GM21723 (cell line): ENCODE measurements around the gene BOD1L2.

Experiments used
- ATAC-seq: cut with Tn5 transposase; IDR thresholded peaks from one replicate; pipeline ENCODE4 v1.9.1; 2021; ENCODE audit warnings: mild to moderate bottlenecking, moderate library complexity; ENCODE audit not compliant: unreplicated experiment

BOD1L2 gene

DNA sequence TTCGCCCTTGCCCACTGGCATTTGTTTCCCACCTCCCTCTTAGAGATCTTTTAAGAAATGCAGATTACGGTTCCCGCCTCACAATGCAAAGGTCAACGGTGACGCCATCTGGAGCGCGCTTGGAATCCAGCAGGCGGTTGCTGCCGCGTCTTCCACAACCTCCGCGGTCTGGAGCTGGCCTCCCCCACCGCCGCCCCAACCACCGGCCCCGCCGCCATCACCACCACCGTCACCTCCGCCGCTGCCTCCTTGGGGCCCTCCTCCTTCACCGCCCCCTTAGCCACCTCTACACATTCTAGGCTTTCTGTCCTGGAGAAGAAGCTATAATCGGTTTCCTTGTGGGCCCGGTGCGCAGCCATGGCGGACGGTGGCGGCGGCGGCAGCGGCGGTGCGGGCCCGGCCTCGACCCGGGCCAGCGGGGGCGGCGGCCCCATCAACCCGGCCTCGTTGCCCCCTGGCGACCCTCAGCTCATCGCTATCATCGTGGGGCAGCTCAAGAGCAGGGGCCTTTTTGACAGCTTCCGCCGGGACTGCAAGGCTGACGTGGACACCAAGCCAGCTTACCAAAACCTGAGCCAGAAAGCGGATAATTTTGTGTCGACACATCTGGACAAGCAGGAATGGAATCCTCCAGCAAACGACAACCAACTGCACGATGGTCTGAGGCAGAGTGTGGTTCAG lies at the start of gene BOD1L2:
BOD1L2 (plus strand) TSS at position 132 of the 681 bp plus-strand sequence; CDS start at position 358, 226 bp downstream.
- ATAC-seq: no peak

DNA sequence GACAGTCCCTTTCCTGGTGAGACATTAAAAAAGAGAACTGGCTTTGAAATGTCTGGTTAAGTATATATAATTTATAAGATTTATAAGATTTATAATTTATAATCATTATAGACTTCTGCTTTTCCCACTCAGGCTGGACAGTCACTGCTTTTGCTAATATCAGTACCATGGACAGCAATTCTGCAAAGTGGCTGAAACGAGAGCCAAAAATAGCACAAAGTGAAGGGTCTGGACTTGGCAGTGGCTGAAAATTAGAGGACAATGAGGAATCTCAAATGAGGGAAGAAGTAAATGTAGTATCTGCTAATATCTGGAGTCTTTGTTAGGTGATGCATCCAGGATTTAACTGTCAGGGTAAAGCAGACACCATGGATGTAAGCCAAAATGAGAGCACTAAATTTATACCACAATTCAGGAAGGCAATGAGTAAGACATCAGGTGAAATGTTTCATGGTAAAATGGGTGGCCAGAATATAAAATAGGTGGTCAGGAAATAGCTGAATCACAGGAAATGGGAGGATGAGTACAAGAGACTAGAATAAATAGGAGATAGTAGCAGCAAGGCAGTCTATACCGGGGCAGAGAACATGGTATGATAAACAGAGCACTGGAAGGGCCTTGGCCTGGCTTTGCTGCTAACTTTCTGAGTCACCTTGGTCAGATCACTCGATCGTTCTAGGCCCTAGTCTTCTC lies 39.6 kb upstream of the BOD1L2 start:
- ATAC-seq: no peak

DNA sequence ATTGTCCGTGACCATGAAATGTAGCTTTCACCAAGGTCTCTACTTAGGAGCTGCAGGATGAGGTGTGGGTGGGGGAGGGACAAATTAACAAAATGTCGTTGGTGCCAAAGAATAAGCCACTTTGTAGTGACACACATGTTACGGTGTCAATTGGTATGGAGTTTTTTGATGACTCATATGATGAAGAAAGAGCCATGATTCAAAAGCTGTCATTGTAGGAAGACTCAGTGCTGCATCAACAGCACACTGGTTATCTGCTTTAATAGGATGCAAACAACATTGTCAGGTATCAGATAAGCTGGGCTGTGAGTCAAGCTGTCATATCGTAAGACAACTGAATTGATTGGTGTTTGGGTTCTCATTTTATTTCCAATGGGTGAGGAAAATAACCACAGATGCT lies 36.6 kb upstream of the BOD1L2 start:
- no peak for ATAC-seq

DNA sequence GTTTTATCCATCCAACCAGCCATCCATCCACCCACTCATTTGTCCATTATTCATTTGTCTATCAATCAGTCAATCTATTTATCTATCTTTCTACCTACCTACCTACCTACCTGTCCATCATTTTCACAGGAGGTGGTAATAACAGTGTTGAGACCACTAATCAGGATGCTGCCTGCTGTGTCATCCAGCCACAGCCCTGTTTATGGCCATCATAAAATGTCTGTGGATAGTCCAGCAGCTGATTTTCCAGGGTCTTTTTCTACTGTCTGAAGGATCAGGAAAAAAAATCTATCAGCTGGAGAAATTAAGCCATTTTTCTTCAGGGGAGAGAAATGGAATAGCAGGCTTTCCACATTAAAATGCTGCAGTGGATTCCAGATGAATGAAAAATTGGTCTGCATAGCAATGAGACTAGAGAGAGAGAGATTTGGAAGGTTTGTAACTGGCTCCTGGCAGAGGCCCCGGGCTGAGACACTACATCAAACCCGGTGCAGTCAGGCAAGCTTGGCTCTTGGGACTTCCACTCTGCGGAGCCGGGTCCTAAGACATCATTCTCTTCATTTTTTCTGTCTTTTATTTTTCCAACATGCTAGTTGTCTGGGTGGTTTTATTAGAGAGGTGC lies 33.0 kb upstream of the BOD1L2 start:
- ATAC-seq: no peak

DNA sequence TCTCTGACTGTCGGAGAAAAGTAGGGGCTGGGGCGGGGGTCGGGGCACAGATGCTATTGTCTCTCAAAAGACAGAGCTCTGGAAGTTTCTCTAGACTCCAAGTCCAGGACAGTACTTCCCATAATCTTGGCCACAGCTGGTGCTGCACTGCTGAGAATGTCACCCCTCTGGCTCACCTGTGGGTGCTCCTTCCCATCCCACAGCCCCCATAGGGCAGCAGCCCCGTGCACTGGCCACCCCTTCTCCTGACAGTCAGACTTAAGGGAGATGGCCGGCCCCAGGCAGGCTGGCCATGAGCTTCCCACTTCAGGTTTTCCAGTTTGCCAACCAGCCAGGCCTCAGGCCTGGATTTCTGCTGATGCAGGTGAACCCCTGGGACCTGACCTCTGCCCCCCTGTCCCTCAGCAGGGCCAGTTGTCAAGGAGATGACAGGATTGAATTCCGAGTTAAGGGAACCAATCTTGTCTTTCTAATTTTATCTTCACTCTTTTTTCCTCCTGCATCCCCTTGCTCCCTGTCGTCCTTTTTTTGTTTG lies 30.2 kb upstream of the BOD1L2 start:
- no peak for ATAC-seq

DNA sequence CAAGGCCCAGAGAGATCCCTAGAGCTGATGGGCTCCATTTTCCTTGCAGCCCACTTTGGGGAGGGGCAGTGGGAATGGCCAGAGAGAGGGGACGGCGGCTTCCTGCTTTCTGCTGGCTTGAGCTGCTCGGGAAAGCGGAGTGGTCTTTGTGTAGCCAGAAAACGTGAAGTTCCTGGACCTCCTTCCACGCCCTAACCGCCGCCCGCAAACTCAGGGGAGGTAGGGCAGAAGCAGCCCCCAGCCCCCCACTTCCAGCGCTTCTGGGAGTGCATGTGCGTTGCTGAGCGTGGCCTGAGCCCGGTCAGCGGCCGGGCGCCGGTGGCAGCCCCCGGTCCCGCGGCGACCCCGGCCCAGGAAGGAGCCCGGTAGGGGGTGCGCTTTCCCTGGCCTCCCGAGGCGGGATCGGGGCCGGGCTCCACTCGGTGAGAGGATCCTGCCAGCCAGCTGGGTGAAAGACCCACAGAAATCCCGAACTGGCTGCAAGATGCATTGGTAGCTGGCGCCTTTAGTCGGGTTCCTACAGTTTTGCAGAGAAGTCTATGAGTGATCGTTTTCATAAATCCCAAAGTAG lies 25.3 kb upstream of the BOD1L2 start:
- ATAC-seq: no peak

DNA sequence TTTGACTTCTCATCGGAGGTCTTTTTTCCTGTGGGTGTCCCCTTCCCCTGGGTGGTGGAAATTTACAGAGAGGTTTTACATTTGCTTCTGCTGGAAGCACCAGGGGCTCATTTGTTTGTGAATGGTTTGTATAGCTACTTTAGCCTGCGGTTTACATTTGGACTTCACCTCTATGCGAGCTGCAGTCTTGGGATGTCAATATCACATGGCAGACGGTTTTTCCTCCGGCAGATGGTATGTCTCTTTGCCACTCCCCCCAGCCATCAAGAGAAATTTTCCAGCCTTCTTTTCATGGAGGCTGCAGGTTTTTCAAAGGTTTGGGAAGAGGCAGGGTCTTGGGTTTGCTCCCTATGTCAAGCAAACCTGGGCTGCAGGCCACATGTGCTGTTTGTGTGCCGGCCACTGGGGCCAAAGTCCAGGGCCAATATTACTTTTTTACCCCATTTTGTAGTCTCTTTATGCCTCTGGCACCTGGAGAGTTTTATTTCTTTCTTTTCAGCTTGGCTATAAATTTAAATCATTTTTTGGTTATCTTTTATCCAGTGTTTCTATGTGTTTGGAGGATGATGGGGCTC lies 23.9 kb upstream of the BOD1L2 start:
- no peak for ATAC-seq

DNA sequence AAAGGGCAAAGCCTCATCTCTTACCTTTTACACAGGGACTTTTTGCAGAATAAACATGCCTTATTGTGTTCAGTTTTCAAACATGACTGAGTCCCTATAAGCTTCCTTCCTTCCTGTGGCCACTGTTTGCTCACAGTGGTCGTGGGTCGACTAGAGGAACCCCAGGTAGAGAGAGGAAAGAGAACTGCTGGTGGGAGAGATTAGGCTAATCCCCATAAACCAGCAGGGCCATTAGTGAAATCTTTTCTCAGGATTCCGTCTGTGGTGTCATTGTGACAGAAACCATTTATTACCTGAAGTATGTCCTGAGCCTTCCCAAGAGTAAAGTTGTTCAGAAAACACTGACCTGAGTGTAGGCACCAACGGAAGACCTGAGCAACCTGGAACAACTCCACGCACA lies 21.3 kb upstream of the BOD1L2 start:
- no peak for ATAC-seq

DNA sequence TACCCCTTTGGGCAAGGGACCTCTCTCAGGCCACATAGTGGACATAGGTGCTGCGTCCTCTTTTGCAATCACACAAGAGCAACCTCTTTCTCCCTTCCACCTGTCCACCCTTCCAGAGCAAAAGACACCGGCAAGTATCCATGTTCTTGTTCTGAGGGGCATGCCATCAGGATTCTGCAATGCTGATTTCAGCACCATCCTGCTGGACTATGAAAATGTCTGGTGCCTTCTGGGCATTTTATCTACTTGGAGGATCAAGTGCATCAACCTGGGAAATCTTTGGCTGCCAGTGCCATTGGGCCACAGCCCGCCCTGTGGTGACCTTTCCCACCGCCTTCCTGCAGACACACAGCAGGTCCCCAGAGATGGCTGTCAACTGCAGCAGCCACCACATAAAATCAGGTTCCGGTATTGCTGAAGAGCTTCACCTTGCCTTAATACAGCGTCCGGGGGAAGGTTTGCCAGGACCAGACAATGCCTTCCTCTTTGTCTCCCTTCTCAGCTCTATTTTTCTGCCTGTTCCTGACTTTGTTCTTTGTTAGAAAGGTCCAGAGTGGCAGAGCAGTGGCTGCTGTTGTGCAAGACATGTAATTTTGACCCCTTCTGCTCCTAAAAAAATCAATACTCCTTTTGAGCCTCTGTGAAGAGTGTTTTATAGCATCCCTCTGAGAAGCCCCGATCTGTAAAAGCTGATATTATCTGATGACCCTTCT lies 18.5 kb upstream of the BOD1L2 start:
- no peak for ATAC-seq

DNA sequence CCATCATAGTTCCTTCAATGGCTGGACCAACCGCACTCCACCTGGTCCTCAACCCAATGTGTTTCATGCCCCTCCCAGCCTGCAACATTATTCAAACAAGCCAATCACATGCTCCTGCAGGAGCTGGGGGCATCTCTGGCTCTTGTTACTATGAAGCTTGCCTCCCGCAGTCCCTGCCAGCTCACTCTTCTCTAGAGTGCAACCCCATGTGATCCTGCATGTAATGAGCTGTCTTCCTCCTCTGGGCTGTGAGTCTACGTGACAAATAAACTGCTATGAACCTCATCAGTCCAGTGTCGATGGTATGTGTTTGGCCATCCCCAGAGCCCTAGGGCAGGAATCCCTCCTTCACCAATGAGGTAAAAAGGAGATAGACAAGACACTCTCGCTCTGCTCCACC lies 15.8 kb upstream of the BOD1L2 start:
- ATAC-seq: no peak

DNA sequence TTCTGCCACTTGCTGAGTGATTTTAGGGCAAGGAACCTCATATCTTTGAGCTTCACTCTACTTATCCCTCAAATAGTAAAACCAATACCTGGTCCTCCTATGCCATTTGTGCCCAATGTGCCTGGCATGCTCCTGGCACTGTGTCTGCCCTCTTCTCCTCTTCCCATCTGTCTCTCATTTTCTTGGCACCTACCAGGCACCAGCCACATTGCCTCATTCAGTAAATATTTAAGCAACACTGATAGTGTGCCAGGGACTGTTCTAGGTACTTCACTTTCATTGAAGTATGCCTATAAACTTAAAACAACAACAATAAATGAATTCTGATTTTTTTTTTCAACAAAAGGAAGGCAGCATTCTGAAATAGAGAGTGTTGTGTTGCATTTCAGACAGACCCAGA lies 15.1 kb upstream of the BOD1L2 start:
- ATAC-seq: no peak

DNA sequence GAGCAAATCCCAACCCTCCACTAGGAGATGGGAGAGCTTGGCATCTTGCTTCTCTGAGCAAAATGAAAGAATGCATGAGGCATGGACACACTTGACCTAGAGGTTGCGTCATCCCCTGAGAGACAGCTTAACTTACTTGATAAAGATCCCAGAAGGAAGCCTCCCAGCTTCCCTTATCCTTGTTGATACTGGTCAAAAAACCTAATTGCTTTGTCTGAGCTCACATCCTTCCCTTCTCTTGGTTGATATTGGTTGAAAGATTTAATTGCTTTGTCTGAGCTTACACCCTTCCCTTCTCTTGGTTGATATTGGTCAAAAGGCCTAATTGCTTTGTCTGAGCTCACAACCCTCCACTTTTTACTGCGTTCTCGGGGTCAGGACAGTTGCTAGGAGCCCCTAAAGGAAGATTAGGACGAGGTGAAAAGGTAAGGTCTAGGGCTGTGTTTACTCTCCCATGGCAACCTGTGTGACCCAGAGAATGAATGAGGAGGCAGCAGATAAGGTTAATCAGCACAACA lies 12.2 kb upstream of the BOD1L2 start:
- ATAC-seq: no peak

DNA sequence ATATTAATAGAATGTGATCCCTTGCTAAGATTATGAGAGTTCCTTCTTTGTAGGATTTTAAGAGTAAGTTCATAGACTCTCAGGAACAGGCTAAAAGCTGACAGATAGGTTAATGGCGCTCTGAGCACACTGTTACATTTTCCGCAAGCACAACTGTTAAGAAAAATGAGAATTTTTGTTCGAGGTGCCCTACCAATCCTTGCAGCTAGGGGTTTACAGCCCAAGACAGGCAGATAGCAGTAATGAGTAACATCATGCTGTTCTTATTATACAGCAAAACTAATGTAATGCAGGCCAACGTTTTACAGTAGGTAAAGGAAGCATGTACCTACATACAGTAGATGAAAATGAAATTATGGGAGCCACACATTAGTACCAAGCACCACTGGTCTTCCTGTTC lies 11.2 kb upstream of the BOD1L2 start:
- ATAC-seq: no peak

DNA sequence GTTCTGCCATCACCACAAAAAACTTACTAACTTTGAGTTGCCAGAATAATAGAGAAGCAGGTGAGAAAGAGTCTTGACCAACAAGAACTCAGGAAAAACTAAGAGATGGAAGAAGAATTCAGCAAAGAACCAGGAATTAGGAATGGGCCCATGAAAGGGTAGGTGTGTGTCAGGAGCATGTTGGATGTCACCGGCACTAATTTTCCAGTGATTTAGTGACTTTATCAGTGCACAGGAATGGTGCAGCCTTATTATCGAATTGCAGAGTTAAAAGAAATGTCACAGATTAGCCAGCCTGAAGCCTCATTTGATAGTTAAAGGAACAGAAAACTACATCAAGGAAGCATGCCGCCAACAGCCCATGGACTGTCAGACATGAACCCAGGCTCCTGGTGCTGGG lies 9.0 kb upstream of the BOD1L2 start:
- no peak for ATAC-seq

DNA sequence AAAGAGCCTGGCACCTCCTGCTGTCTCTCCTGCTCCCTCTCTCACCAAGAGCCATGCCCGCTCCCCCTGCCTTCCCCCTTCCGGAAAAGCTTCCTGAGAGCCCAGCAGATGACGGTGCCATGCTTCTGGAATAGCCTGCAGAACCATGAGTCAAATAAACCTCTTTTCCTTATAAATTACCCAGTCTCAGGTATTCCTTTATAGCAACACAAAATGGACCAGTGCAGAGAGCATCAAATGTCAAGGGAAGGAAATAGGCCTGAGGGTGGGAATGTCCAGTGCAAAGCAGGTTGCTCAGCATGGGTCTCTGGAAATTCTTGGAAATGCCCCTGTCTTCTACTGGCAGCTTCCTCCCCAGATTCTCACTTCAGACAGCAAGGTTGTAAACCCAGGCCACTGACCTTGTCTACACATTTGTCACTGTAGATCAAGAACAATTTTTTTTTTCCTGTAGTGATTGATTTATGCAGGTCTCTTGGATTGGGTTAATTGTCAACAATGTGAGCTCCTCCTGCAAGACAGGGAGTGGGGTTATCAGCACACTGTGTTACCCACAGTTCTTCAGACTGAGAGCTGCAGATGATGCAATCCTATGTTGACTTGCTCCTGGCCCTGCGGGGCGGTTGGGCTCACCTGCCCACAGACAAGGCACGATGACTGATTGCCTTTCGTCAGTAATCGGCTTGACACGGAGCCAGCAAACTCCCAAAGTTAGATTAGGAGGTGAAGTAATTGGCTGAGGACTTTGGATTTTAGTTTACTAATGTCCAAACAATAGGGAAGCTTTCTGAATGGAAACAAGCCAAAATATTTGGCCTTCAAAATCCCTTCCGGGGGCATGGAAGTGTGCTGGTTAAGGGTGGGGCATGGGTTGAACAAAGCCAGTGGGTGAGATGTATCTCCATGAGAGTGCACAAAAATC lies 5.4 kb upstream of the BOD1L2 start:
- ATAC-seq: no peak

DNA sequence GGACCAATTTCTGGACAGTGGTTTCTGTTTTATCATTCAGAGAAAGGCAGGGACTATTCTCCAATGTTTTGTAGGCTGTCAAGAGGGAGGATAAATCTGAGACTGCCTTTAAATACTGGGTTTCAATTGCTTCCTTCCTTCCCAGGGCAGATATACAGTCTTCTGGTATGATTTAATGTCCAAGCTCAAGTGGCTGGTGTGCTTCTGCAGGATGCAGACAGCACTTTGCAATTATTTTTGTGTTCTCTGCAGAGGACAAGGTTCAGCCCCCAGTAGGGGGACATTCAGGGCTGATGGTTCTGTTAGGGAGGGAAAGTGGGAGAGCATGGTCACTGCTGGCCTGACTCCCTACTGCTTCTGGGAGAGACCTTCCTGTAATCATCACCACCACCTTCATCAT lies 4.6 kb upstream of the BOD1L2 start:
- ATAC-seq: no peak

DNA sequence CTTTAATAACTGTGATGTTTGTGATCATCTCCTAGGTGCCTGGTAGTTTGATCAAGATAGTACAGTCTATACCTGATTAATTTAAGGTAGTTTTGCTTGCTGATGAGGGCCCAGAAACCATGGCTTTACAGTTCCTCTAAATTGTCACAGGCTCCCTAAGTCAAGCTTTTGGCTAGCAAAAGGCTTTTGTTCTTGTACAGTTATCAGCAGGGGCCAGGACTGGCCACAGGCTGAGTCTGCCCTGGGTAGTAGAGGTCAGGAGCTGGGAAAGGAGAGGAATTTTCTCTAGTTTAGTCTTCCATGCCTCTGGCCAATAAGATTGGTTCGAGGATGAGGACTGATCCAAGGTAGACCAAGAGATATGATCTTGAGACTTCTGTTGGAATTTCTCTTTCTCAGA lies 3.6 kb upstream of the BOD1L2 start:
- ATAC-seq: no peak

DNA sequence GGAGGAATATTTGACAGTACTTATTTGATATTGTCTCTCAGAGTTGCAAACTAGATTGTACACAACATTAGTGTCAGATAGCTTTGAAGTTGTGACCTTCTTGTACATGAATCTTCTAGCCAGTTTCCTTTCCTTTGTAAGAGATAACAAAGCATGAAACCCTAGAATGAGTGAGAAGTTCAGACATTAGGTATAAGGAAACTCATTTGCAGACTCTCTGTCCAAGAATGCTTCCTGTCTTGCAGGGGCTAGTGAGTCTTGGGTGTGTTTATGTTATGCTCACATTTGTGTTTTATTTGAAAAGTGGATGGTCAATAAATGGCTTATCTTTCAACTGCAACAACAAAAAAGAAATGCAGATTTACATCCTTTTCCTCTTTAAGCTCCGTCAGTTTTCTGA lies 1.4 kb downstream of the BOD1L2 start:
- no peak for ATAC-seq

DNA sequence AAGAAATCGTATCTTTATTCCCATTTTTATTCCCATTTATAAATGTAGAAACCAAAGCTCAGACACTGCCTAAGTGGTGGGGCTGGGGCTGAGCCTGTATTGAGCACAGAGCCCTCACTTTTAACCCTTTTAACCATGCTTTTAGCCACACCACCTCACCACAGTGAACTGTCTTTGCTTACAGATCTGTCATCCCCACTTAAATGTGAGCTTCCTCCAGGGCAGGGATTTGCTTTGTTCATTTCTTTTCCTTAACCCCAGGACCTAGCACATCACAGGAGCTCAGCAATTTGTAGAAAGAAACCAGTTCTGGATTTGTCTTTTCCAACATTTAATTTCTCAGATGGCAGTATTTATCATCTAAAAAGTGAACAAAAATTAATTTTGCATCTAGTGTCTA lies 2.2 kb downstream of the BOD1L2 start:
- ATAC-seq: no peak
